ENCODE data around the gene AHRR.

AHRR gene

DNA sequence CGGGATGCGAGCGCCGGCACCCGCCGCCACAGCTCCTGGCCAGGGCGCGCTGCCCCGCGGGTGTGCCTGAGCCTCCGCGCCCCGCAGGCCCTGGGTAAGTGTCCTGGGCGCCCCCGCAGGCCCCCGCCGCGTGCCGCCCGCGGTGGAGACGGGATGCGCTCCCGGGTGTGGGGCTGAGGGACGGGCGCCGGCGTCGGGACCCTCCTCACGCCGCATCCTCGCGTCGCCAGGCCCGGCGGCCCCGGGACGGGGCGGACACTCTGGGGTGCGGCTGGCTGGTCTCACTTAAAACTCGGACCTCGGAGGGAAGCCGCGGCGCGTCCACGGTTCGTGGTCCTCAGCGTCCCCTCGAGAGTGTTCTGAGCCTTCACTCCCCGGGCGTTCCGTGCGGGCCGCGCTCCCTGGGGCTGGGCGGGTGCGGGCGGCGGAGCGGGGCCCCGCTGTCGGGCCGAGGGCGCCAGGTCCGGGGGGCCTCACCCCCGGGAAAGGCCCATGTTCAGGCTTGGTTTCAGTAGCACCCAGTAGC, 275 bp downstream of the AHRR start:
- peak; percentile 6 for ATAC-seq

DNA sequence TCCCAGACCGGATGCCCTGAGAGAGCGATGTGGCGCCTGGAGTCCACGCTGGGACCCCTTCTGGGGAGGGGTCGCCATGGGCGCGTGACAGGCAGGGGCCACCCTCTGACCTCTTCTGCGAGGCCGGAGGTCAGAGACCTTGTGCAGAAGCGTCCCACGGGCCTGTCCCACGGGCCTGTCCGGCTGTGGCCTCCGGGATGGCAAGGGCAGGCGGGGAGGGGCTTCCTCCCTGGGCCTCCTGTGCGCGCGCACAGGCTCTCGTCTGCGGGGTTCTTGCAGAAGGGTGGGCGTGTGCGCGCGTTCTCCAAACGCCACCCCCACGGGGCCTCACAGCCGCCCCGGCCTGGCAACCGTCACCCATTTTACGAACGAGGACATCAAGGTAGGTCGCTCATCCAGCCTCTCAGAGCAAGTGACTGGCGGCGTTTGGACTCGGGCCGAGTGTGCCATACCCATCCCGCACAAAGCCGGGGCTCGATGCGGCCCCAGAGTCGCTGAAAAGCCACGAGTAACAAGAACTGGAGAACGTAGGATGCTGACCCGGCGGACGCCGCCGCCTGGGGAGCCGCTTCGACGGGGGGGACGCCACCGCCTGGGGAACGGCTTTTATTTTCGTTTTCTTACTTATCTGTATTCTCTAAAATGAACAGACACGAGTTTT, 897 bp downstream of the AHRR start:
- peak in 1 of 2 donors; percentile 4 for ATAC-seq

DNA sequence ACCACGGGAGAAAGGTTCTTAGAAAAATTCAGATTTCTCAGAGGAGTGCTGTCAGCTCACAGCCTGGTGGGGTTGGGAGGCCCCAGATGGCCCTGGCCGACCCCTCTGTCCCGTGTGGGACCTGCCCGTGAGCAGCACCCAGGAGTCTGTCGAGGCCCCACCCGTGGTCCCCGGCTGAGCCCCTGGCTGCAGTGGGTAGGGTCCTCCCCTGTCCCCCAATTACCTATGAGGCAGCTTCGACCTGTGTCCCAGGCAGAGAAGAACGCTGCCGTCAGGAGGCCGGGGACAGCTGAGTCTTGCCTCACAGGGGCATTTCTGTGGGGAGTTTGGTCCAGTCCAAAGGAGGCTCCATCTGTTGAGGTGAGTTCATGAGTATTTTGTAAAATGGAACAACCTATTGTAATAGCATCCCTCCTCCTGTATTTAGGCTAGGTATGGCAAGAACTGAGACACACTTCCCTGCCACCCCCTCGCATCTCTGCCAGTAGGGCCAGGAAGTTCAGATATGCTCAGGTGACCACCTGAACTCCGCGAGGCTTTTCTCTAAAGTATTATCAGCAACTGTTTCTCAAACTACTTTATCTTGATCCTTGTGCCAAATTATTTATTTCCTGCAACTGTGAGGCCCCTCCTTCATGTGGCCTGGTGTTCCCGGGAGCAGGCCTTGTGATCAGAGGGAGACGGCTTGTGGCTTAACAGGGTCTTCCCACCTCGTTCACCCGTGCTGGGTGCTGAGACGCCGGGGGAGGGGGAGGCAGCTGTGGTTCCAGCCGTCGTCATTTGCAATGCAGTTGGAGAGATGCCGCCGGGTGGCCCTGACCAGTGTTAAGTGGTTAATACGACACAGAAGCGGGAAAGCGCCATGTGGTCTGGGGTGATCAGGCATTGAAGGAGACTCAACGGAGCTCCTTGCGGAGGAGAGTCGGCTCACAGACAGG, 1.7 kb downstream of the AHRR start:
- peak in 1 of 2 donors; percentile 4 for ATAC-seq

- no peak for ATAC-seq
Measured at GRCh38 chr5:324736-325612, 3.5 kb downstream of the AHRR start.

- ATAC-seq: no peak
Measured at GRCh38 chr5:326109-326508, 4.6 kb downstream of the AHRR start.

GRCh38 chr5:329121-329735, 7.7 kb downstream of the AHRR start:
- no peak for ATAC-seq

- ATAC-seq: no peak
Measured at GRCh38 chr5:329768-330167, 8.3 kb downstream of the AHRR start.

DNA sequence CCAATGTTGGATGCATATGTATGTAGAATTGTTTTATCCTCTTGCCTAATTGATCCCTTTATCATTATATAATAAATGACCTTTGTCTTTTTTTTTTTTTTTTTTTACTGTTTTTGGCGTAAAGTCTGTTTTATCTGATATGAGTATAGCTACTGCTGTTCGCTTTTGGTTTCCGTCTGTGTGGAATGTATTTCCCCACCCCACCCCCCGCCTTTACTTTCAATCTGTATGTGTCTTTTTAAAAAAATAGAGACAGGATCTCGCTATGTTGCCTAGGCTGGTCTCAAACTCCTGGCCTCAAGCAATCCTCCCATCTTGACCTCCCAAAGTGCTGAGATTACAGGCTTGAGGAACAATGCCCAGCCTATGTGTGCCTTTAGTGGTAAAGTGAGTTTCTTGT, 11.3 kb downstream of the AHRR start:
- ATAC-seq: peak; percentile 66 to 73

DNA sequence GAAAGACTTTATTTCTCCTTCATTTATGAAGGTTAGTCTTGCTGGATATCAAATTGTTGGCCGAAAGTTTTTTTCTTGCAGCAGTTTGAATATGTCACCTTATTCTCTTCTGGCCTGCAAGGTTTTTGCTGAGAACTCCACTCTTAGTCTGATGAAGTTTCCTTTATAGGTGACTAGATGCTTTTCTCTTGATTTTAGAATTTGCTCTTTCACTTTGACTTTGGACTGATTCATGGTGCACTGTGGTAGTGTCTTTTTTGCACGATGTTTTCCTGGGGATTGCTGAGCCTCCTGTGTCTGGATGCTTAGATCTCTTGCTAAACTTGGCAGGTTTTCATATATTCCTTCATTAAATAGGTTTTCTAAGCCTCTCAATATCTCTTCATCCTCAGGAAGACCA, 12.4 kb downstream of the AHRR start:
- peak; percentile 76 to 79 for ATAC-seq

DNA sequence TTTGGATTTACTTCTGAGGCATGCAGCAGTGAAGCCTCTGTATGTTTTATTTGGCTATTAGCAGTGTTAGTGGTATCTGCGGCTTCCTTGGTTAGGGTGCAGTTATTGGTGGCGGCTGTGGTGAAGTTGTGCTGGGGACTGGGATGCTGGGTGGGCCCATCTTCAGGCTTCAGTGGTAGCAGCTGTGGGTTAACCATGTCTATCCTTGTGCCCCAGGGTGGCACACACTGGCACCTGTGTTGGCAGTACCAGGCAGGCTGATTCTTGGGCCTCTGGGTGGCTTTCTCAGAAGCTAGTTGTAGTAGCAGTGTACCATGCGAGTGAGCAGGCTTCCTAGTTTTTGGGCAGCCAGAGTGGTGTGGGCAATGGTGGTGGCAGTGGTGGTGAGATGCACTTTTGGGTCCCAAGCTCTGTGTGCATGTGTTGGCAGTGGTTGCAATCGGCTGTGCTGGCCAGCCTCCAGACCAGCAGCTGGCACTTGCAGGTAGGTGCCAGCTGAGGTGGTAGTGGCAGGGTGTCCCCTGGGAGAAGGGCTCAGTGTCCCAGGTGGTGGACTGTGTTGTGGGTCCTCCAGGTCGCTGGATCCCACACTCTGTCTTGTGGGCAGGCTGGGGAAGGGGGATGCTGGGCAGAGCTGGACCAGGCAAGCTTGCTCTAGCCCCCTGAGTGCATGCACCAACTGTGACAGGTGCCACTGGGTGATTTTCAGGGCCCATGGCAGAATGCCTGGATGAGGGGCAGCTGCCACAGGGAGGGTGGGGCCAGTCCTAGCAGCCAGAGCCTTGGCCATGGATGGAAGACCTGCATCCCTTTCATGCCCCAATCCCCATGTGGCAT, 13.6 kb downstream of the AHRR start:
- peak in 1 of 2 donors; percentile 9 for ATAC-seq

DNA sequence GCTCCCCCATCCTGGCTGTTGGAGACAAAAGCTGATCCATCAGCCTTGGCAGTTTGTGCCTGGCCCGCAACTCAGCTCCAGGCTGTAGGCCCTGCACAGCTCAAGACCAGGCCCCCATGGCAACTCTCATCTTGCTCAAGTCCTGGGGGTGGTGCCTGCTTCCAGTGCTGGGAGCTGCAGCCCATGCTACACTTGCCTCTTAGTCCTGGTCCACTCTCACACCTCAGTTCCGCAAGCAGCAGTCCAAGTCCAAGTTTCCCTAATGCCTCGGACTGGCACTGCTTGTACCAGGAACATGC, 14.2 kb downstream of the AHRR start:
- ATAC-seq: no peak

DNA sequence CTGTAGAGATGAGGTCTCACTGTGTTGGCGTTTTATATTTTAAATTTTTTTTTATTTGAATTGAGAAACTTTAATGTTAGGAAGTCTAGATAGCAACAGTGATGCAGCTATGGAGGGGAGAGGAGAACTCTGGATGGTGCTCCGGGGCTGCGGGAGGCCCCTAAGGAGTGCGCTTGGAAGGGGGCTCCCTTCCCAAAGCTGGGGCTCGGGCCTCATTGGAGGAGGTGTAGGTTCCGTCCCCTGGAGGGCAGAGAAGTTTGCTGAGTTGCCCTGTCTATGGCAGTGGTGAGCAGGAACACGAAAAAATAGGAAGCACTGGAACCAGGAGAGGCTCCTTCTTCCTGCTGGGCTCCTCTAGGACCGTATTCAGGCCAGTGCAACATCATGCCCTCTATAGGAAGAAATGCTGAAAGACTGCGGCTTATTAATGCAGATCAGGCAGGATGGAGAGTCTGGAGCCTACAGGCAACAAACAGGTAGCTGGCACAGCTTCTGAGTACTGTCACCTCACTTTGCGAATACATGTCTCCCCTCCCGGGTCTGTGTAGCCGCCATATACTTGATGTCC, 16.1 kb downstream of the AHRR start:
- no peak for ATAC-seq

DNA sequence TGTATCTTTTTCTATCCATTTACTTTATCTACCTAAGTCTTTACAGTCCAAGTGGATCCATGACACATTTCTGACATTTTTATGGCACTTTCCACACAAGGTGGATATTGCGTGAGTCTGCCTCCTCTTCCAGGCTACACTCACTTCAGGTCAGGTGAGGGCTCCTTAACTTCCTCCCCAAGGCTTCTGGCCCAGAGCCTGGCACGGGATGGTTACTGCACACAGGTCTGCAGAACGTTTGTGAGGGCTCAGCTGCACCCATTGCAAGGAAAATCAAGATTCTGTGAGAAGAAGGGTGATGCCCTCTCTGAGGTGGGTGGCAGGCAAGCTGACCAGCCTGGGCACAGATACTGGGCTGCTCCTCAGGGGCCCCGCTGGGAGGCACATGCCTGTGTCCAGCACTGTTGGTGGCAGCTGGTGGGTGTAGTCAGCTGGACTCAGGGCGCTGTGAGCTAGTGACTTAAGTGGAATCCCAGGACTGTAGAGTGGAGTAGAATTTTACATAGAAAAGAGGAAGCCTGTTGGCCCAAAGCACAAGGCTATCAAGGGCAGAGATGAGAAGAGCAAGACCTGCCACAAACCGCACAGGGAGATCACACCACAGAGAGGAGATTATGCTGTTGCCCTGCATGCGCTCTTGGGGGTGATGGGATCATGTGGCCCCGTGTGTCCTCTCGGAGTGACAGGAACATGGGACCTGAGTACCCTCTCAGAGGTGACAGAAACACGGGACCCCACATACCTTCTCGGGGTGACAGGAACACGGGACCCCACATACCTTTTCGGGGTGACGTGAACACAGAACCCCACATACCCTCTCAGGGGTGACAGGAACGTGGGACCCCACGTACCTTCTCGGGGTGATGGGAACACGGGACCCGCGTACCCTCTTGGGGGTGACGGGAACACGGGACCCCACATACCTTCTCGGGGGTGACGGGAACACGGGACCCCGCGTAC, 21.3 kb downstream of the AHRR start:
- no peak for ATAC-seq

- ATAC-seq: peak; percentile 83 to 85
Measured at GRCh38 chr5:343461-344401, 22.2 kb downstream of the AHRR start.

DNA sequence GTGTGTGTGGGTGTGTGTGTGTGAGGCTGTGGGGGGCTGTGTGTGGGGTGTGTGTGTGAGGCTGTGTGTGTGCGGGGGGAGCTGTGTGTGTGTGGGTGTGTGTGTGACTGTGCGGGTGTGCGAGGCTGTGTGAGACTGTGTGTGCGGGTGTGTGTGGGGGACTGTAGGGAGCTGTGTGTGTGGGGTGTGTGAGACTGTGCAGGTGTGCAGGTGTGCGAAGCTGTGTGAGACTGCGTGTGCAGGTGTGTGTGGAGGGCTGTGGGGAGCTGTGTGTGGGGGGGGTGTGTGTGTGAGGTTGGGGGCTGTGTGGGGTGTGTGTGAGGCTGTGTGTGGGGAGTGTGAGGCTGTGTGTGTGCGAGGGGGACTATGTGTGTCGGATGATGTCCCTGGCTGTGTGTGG, 23.2 kb downstream of the AHRR start:
- ATAC-seq: no peak

- no peak for ATAC-seq
Measured at GRCh38 chr5:345404-346195, 24.1 kb downstream of the AHRR start.

GRCh38 chr5:346229-346935, 24.9 kb downstream of the AHRR start:
- ATAC-seq: no peak

All from activated CD4-positive, CD25-positive, alpha-beta regulatory T cell treated with anti-CD3 and anti-CD28 coated beads, Interleukin-2, amount 50 U/mL, for 24 hours (primary cell).